Right lung (tissue), 5 donors: ENCODE data around the gene ANKRD1. TPM values are rescaled to one million over a fixed set of nuclear protein-coding genes. Genes with fewer than 3 reads are reported as not detected.
"Not testable (repeated sequence)": the region's sequence is repeated elsewhere in the genome, so short reads cannot be mapped to it uniquely, and the experiment has no call there.

Source experiments
- DNase-seq, 2 donors: peaks; one replicate each; pipeline ENCODE4 v3.0.0-alpha.2; 2013
- polyA plus RNA-seq, 5 donors: library from polyadenylated mRNA; unstranded; fragments of 120-200 nt; gene quantifications; one replicate each; pipeline versions ENCODE4 v1.2.1 to v1.2.3, GENCODE V29; 2013; ENCODE audit warnings: inconsistent platforms in 1 of 5, low replicate concordance in 1 of 5; ENCODE audit not compliant: insufficient read length in 5 of 5, insufficient read depth in 1 of 5

The ANKRD1 gene
- polyA plus RNA-seq, 5 donors: 0.10 to 0.78 (median 0.21) TPM; not detected in 1

GRCh38 chr10:90912854-90913479 lies 7.9 kb downstream of the ANKRD1 start:
- no peak for DNase-seq

GRCh38 chr10:90912174-90912573 lies 8.7 kb downstream of the ANKRD1 start:
- no peak for DNase-seq

GRCh38 chr10:90911133-90912051 lies 9.5 kb downstream of the ANKRD1 start:
- DNase-seq: peak; percentile 55 to 78

- no peak for DNase-seq
Measured at GRCh38 chr10:90906596-90906995, 14.3 kb downstream of the ANKRD1 start.

GRCh38 chr10:90905925-90906324 lies 15.0 kb downstream of the ANKRD1 start:
- no peak for DNase-seq

GRCh38 chr10:90896916-90897315 lies 24.0 kb downstream of the ANKRD1 start:
- DNase-seq: not testable (repeated sequence)

- DNase-seq: no peak
Measured at GRCh38 chr10:90893190-90893589, 27.7 kb downstream of the ANKRD1 start.

GRCh38 chr10:90890347-90890746 lies 30.5 kb downstream of the ANKRD1 start:
- DNase-seq: no peak

- no peak for DNase-seq
Measured at GRCh38 chr10:90889636-90890035, 31.3 kb downstream of the ANKRD1 start.

- DNase-seq: no peak
Measured at GRCh38 chr10:90888387-90888786, 32.5 kb downstream of the ANKRD1 start.

- DNase-seq: no peak
Measured at GRCh38 chr10:90887555-90887954, 33.3 kb downstream of the ANKRD1 start.

GRCh38 chr10:90885176-90885575 lies 35.7 kb downstream of the ANKRD1 start:
- DNase-seq: no peak

- no peak for DNase-seq
Measured at GRCh38 chr10:90884431-90884830, 36.5 kb downstream of the ANKRD1 start.

GRCh38 chr10:90880059-90880719 lies 40.7 kb downstream of the ANKRD1 start:
- not testable (repeated sequence) for DNase-seq

- no peak for DNase-seq
Measured at GRCh38 chr10:90879062-90879461, 41.8 kb downstream of the ANKRD1 start.

GRCh38 chr10:90872648-90873020 lies 48.3 kb downstream of the ANKRD1 start:
- DNase-seq: no peak

- peak; percentile 75 to 76 for DNase-seq
Measured at GRCh38 chr10:90871766-90872647, 48.9 kb downstream of the ANKRD1 start, which contains the start of gene RPP30. TSS of gene RPP30 (plus strand) at chr10:90871974. CDS start at chr10:90871987, 13 bp downstream.

- DNase-seq: peak in 1 of 2 donors; percentile 50
Measured at GRCh38 chr10:90871279-90871765, 49.6 kb downstream of the ANKRD1 start.

GRCh38 chr10:90866050-90866598 lies 54.8 kb downstream of the ANKRD1 start:
- no peak for DNase-seq

- DNase-seq: no peak
Measured at GRCh38 chr10:90865401-90865800, 55.5 kb downstream of the ANKRD1 start.
